Measurements from ENCODE around the gene CPNE1.

Gene CPNE1

GRCh38 chr20:35653430-35653734 lies 11.3 kb downstream of the CPNE1 start:
- no peak for TF ChIP-seq POLR2A (IDR thresholded peaks at IDR 0.05; ENCODE audit: low read depth, low read length)
- FAIRE-seq (no peak), DNase-seq (ENCODE audit: insufficient read length, low spot score) (no peak)

- DNase-seq (ENCODE audit: insufficient read length, low spot score) (no peak), FAIRE-seq (no peak)
- no peak for TF ChIP-seq POLR2A (IDR thresholded peaks at IDR 0.05; ENCODE audit: low read depth, low read length)
Measured at GRCh38 chr20:35652641-35653429, 11.9 kb downstream of the CPNE1 start.

- FAIRE-seq = no peak
- no peak for DNase-seq (ENCODE audit: insufficient read length, low spot score)
- no peak for TF ChIP-seq POLR2A (IDR thresholded peaks at IDR 0.05; ENCODE audit: low read depth, low read length)
Measured at GRCh38 chr20:35651958-35652357, 12.7 kb downstream of the CPNE1 start.

GRCh38 chr20:35650632-35651031 lies 14.1 kb downstream of the CPNE1 start:
- FAIRE-seq (no peak), DNase-seq (ENCODE audit: insufficient read length, low spot score) (no peak)
- TF ChIP-seq POLR2A (IDR thresholded peaks at IDR 0.05; ENCODE audit: low read depth, low read length) = no peak

- DNase-seq (ENCODE audit: insufficient read length, low spot score) (no peak), FAIRE-seq (no peak)
- no peak for TF ChIP-seq POLR2A (IDR thresholded peaks at IDR 0.05; ENCODE audit: low read depth, low read length)
Measured at GRCh38 chr20:35648836-35649235, 15.9 kb downstream of the CPNE1 start.

- FAIRE-seq = no peak
Measured at GRCh38 chr20:35644806-35645205, 19.9 kb downstream of the CPNE1 start.

GRCh38 chr20:35643045-35643444 lies 21.7 kb downstream of the CPNE1 start:
- FAIRE-seq (no peak), DNase-seq (ENCODE audit: insufficient read length, low spot score) (no peak)
- no peak for TF ChIP-seq POLR2A (IDR thresholded peaks at IDR 0.05; ENCODE audit: low read depth, low read length)

More at GRCh38 chr20:35644806-35645205, 19.9 kb downstream of the CPNE1 start:
- DNase-seq (ENCODE audit: insufficient read length, low spot score) = no peak
- no peak for TF ChIP-seq POLR2A (IDR thresholded peaks at IDR 0.05; ENCODE audit: low read depth, low read length)

GRCh38 chr20:35641743-35642142 lies 23.0 kb downstream of the CPNE1 start:
- FAIRE-seq (no peak), DNase-seq (ENCODE audit: insufficient read length, low spot score) (no peak)
- TF ChIP-seq POLR2A (IDR thresholded peaks at IDR 0.05; ENCODE audit: low read depth, low read length) = no peak

GRCh38 chr20:35640724-35641123 lies 24.0 kb downstream of the CPNE1 start:
- TF ChIP-seq POLR2A (IDR thresholded peaks at IDR 0.05; ENCODE audit: low read depth, low read length) = no peak
- DNase-seq (ENCODE audit: insufficient read length, low spot score) = no peak
- no peak for FAIRE-seq

- FAIRE-seq (no peak), DNase-seq (ENCODE audit: insufficient read length, low spot score) (no peak)
- TF ChIP-seq POLR2A (IDR thresholded peaks at IDR 0.05; ENCODE audit: low read depth, low read length) = no peak
Measured at GRCh38 chr20:35638751-35639150, 25.9 kb downstream of the CPNE1 start.

GRCh38 chr20:35637276-35637675 lies 27.4 kb downstream of the CPNE1 start:
- FAIRE-seq (no peak), DNase-seq (ENCODE audit: insufficient read length, low spot score) (no peak)
- TF ChIP-seq POLR2A (IDR thresholded peaks at IDR 0.05; ENCODE audit: low read depth, low read length) = no peak

- DNase-seq (ENCODE audit: insufficient read length, low spot score) (no peak), FAIRE-seq (no peak)
- TF ChIP-seq POLR2A (IDR thresholded peaks at IDR 0.05; ENCODE audit: low read depth, low read length) = no peak
Measured at GRCh38 chr20:35636095-35636494, 28.6 kb downstream of the CPNE1 start.

GRCh38 chr20:35635652-35636051 lies 29.0 kb downstream of the CPNE1 start:
- DNase-seq (ENCODE audit: insufficient read length, low spot score) = no peak
- TF ChIP-seq POLR2A (IDR thresholded peaks at IDR 0.05; ENCODE audit: low read depth, low read length) = no peak
- FAIRE-seq = no peak

- FAIRE-seq (no peak), DNase-seq (ENCODE audit: insufficient read length, low spot score) (no peak)
- no peak for TF ChIP-seq POLR2A (IDR thresholded peaks at IDR 0.05; ENCODE audit: low read depth, low read length)
Measured at GRCh38 chr20:35632539-35633115, 32.1 kb downstream of the CPNE1 start.

- FAIRE-seq = no peak
- no peak for DNase-seq (ENCODE audit: insufficient read length, low spot score)
- no peak for TF ChIP-seq POLR2A (IDR thresholded peaks at IDR 0.05; ENCODE audit: low read depth, low read length)
Measured at GRCh38 chr20:35630636-35631035, 34.1 kb downstream of the CPNE1 start.
